AG20443 (cell line): ENCODE data around the gene ASB11.
"Not testable (repeated sequence)": the region's sequence is repeated elsewhere in the genome, so short reads cannot be mapped to it uniquely, and the experiment has no call there.

Experiments used
- DNase-seq: peaks from one replicate; pipeline ENCODE4 v3.0.0; 2012; ENCODE audit warnings: low spot score, mixed read lengths

Gene ASB11

DNA sequence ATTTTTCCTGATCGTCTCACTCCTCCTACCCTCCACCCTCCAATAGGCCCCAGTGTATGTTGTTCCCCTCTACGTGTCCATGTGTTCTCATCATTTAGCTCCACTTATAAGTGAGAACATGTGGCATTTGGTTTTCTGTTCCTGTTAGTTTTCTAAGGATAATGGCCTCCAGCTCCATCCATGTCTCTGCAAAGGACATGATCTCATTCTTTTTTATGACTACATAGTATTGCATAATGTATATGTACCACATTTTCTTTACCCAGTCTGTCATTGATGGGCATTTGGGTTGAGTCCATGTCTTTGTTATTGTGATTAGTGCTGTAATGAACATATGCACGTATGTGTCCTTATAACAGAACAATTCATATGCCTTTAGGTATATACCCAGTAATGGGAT lies 9.5 kb downstream of the ASB11 start:
- not testable (repeated sequence) for DNase-seq

DNA sequence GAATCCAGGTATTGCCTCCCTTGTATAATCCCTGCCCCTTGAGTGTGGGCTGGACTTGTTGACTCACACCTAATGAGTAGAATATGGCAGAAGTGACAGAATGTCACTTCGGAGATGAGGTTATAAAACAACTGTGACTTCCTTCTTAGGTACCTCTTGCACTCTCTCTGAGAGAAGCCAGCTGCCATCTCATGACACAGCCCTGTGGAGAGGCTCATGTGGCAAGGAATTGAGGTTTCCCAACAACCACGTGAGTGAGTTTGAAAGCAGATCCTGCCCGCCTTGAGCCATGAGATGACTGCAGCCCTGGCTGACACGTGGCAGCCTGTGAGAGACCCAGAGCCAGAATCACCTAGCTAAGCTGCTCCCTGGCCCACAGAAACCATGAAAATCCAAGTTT lies 13.5 kb downstream of the ASB11 start:
- peak; percentile 17 for DNase-seq

DNA sequence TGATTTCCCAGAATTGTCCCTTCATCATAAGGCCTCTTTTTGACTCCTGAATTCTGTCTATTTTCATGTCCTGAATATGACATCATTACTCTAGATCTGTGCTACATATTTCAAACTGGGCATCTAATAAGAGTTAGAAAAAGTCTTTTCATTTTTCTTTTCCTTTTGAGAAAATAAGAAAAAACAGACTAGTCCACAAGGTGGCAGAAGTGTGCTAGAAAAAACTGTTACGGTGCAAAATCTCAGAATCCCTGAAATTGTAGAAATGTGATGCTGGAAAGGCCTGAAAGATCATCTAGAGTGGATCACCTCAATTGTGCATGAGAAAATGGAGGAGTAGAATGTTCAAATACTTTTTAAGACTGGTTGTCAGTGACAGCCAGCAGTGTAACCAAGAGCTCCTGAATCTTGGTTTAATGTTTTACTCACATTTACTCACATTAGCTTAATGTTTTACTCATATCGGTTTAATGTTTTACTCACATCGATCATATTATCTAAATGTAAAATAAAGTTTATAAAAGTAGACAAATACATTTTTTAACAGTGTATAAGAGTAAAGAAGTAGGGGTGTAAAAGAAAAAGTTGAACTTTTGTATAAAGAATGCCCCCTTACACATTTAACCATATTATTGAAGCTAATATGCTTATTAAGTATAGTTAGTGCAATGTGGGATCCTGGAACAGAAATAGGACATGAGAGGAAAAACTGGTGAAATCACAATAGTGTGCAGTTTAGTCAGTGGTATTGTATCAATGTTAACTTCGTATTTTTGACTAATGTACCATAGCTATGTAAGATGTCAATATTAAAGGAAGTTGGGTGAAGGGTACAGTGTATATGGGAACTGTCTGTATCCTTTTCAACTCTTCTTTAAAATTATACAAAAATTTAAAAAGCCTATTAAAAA lies 15.2 kb downstream of the ASB11 start:
- DNase-seq, result peak; percentile 21

DNA sequence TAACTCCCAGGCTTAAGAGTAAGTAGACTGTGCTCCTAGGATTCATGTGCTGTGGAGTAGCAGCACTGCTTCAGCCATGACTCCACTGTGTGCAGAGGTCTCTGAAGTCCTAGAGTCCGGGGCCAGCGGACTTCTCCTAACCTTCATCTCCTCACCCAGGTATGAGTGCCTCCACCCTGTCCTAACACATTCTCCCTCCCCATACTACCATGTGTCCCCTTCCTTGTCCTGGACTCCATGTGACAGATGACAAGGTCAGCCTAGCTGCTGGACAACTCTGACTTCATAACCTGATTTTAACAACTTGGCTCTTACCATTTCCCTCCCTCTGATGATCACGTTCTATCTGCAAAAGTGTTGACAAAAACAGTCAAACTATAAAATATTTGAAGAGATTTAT lies 16.7 kb downstream of the ASB11 start:
- no peak for DNase-seq

DNA sequence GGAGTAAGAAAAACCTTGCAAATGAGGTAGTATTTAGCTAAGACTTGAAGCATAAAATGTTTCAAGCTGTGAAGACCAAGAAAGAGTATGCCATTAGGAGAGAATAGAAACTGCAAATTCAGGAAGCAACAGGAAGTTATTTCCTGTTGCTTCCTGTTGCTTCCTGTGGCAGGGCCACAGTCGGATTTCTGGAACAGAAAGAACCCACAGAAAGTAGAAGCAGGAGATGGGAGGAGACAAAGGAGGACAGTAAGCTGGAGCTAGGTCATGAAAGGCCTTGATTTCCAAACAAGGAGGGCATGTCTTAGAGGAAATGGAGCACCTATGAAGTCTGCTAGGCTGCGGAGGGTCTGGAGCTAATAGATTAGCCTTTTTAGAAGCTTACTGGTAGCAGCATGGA lies 17.2 kb downstream of the ASB11 start:
- no peak for DNase-seq

DNA sequence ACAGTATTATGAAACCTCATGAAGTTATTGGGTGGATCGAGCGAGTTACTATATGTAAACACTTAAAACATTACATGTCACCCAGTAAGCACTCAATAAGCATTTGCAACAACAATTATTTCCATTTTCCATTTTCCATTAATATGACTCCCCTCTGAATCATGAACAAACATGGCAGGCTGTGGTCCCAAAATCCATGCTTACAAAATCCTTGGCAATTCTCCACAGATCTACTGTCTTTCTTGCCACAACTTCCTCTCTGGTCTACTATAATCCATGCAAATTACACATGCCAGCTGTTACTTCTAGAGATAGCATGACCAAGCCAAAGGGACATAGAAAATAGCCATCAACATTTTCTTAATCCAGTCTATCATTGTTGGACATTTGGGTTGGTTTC lies 22.0 kb downstream of the ASB11 start:
- DNase-seq, result no peak

DNA sequence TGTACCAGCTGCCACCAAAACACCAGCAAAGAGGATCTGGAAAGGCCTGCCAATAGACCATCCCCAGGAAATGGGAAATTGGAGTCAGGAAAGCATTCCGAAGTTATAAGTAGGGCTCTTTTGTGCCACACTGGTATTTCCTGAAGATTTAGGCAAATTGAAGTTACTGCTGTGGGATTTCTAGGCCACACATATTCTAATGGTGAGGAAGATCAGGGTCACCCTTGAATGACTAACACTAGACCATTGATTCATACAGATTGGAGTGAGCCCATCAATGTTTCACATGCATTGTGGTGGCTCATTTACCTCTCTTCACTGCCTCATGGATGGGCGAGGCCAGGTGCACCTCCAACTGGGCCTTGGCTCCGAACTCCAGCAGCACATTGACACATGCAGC lies 22.6 kb downstream of the ASB11 start:
- DNase-seq, result no peak

DNA sequence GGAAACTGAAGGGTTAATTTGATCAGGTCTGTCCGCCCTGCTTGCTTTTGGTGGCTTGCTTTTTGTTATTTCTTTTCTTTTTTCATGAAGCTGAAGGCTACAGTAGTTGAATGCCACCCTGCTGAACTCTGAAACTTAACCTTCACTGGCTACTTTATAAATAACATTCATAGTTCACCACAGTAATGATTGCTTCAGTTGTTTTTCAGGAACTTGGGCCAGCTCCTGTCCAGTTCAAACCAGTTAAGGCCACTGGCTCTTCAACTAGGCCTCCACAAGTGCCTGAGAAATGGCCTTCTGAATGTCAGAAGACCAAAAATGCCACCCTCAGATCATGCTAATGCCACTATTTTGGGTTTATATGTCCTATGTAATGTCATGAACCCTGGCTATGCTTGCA lies 37.8 kb downstream of the ASB11 start:
- no peak for DNase-seq

DNA sequence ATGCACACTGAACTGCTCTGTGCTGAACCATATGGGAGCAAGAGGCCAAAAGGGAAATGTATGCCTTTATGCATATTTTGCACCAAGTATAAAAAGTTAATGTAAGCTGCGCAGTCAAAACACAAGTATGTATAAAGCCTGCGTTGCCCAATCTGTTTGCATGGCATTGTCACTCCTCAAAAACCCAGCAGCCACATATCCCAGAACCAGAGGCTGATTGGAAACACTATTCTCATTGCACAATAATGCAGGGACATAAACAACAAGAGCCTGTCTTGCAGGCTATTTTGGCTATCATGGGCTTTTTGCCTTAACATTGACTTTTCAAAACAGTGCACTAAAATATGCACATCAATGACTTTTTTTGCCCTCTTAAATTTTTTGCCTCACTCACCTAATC lies 40.5 kb downstream of the ASB11 start:
- no peak for DNase-seq

DNA sequence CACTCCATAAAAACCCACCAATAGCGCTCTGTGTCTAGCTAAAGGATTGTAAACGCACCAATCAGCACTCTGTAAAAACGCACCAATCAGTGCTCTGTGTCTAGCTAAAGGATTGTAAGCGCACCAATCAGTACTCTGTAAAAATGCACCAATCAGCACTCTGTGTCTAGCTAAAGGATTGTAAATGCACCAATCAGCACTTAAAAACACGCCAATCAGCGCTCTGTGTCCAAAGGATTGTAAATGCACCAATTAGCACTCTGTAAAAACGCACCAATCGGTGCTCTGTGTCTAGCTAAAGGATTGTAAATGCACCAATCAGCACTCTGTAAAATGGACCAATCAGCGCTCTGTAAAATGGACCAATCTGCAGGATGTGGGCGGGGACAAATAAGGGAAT lies 42.2 kb downstream of the ASB11 start:
- DNase-seq, result not testable (repeated sequence)

DNA sequence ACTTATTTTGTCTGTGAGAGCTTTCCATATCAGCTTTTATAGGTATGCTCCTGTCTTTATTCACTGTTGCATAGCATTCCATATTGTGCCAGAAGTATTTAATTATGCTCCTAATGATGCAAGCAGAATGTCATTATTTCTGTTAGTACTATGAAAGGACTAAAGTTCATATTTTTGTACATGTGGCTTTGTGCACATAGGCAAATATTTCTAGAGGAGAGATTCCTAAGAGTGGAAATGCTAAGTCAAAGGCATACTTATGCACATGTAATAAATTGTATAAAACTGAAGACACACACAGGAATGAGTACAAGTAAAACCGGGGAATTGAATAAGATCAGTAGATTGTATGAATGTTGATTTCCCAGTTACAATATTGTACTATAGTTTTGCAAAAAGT lies 43.7 kb downstream of the ASB11 start:
- DNase-seq, result no peak

DNA sequence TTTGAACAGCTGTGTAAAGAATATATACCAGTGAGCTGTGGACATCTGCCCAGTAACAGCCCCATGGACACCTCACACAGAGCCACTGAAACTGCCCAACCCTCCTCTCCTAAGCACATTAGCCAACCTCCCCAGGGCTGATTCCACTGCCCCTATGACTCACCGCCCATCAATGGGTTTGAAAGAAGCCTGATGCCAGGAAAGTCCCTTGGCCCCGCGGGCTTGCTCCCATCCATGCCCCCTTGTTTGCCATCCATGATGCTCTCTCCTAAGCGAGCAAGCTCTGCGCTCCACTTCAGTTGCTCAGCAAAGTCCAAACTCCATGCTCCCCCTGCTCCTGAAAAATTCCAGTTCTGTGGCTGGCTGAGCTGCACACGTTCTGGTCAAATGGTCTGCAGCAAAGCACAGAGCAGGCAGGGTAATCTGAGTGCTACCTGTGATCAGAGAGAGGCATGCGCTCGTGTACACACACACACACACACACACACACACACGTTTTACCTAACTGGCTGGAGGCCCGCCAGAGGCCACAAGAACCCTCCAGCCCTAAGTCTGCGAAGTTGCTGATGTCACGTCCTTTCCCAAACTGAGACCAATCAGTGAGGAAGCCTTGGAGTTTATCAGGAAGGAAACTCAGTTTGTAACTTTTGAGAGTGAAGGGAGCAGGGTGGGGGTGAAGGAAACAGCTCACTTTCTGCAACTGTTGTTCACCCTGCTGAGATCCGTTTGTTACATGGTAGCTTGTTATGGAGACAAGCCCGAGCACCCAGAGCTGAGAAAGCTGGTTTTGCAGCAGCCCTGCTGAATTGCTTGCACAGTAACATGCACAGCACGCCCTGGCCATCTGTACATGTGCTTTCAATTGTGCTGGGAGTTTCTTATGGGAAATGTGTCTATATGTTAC lies 45.6 kb downstream of the ASB11 start, which contains the start of gene ASB9:
ASB9 (minus strand) TSS at position 466 of the 904 bp plus-strand sequence; CDS start at position 257, 209 bp downstream.
- DNase-seq, result peak; percentile 58

DNA sequence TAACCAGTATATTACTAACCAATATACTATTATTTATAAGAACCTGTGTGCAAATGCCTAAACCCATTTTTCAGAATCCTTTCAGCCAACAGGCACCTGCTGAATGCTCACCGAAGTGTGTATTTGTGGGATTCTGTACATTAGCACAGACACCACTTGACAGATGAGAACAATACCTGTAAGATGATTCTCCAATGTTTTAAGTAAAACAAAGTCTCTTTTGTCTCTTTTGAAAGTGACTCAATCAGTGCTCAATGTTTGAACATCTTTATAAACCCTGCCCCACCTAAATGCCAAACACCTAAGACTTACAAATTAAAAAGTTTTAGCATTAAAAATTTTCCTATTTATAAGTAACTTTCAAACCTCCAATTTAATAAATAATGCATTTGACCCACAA lies 46.3 kb downstream of the ASB11 start:
- DNase-seq, result no peak

DNA sequence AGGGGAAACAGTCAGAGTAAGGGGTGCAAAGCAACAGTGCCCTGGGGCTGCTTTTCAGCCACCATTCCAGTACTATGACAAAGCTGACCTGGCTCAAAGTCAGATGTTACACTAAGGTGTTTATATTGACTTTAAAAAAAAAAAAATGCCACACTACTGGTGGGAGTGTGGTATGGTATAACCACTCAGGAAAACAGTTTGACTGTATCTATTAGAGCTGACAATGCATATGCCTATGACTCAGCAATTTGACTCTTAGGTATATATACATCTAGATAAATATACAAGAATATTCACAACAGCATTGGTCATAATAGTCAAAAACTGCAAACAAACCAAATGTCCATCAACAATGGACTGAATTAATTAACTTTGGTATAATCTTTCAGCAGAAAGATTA lies 60.6 kb downstream of the ASB11 start:
- no peak for DNase-seq

DNA sequence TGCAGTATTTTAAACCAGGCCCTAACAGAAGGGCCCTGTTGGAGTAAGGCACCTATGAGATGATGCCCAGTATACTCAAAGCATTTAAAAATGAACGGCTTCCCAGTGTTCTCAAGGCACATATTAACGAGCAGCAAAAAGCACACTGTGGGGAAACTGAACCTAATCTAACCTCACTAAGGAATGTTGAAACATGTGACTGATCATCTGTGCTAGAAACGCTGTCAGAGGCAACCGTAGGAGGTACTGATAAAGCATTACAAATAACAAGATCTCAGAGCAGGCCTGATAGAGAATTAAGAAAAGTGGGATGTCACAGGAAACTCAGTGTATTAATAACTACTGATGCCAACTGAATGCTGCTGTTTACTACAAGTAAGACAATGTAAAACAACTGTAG lies 69.5 kb downstream of the ASB11 start:
- no peak for DNase-seq

DNA sequence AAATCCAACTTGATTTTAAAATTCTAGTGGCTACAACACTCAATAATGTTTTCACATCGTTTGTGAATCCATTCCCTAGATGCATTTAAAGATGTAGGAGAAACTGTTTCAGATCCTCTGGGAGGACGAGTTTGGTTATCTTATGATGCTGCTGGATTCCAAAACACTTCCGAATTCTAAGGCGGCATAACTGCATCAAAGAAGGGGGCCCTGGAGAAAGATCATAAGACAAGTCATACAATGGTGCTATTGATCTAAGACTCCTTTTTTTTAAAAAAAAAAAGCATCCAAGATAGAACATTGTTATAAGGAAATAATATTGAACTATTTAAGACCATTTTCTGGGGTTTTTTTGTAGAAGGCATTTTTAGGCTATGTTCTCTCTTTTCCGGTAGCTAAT lies 71.0 kb downstream of the ASB11 start:
- DNase-seq, result no peak

DNA sequence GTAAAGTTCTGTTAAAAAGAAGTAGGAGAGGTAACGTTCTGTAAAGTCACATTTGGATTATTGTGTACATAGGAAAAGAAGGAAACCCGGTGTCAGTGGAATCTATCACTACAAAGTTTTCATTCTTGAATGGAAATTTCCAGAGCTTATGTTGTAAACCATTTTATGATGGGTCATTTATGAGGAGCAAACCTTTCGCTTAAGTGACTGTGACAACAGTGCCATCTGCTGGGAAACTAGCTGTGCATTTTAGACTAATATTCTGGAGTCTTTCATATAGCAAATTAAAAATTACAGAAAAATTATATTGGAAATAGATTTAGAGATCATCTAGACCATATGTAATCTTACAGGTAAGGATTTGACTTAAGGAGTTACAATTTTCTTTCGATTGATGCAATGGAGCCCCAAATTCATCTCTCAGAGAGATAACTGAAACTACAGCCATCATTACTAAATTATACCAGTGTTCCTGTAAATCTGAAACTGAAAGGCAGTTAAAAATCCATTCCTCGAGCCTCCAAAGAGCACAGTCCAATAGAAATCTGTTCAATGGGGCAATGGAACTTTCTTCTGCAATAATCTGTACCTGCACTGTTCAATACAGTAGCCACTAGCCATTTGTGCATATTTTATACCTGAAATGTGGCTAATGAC lies 72.4 kb downstream of the ASB11 start:
- peak; percentile 39 for DNase-seq

DNA sequence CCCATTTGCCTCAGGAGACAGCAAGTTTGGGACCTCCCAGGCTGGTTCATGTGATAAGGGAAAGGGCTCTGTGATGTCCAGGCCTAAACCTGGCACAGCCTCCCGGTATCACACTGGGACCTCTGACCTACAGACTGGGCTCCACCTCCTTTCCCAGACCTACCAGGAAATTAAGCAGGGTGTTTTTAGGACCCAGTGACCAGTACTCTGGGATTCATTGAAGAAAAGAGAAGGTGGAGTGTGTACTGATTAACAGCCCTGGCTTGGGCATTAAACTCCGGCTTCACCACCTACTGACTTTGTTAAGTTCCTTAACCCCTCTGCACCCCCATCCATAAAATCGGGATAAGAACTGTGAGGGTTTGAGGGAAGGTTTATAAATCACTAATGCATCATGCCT lies 74.1 kb downstream of the ASB11 start:
- DNase-seq, result no peak

DNA sequence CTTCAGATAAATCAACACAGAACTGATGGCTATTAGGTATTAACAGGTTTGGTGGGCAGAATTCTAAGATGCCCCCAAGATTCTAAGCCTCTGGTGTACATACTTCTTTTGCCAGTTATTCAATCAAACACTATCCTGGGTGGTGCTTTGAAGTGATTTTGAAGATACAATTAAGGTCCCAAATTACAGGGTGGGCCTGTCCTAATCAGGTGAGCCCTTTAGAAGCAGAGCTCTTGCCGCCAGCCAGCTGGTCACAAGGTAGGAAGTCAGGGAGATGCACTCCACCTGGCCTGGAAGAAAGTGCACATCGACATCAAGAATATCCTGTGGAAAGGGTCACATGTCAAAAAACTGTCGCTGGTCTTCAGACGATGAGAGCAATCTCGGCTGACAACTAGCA lies 75.0 kb downstream of the ASB11 start:
- DNase-seq, result no peak

DNA sequence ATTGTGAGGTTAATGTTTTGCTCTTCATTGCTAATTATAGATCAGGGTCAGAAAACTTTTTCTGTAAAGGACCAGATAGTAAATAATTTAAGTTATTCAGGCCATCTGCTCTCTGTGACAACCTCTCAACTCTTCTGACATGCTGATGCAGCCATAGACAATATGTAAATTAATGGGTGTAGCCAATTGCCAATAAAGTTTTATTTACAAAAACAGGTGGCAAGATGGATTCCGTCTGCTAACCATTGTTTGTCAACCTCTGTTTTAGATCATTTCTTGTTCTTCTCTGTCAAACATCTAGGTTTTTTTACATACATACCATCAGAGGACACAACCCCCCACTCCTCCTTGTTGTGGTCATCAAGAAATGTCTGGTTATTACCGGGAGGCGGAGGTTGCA lies 79.3 kb downstream of the ASB11 start:
- DNase-seq, result no peak

DNA sequence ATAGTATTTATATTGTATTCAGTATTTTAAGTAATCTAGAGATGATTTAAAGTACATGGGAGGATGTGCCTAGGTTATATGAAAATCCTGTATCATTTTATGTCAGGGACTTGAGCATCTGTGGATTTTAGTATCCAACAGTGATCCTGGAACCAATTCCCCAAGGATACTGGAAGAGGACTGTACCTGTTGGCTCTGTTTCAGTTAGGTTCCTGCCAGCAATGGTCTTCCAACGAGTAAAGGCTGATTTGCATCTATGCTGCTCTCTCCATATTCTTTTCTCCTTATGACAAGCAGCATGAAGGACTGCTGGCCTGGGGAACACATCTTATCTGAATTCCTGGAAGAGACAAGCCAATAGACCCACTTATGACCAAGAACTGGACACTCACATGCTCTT lies 80.4 kb downstream of the ASB11 start:
- DNase-seq, result no peak

DNA sequence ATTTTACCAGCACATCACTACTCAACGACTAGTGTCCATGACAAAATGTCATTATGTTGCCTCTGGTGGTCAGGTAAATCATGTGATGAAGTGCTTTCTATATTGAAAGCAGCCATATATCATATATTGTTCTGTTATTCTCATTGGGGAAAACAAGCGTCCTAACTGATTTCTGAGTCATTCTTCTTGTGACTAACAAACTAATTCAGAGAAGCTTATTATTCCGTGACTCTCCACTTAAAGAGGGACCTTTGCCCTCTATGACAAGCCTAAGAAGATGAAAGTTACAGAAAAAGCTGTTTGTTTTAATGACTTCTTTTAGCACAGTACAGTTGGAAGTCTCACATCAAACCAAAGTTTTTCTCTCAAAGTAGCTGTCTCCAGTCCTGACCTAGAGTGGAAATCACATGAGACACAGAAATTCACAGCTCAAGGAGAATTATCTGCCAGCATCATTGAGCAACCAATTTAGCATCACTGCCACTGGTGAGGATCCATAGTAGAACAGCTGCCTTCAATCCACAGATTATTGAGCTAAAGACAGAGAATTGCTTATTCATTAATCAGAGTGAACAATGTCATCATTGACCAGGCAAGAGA lies 81.9 kb downstream of the ASB11 start:
- DNase-seq, result no peak
